Endothelial cell of umbilical vein (primary cell): ENCODE results near the gene CUEDC2.

Source experiments
- CTCF ChIP-seq, 2 donors: IDR thresholded peaks; 1 replicate in 1 of 2; 2 replicates in 1 of 2; pipeline ENCODE4 v1.5.1; 2011; ENCODE audit warnings: low read length in 2 of 2, mild to moderate bottlenecking in 2 of 2, moderate library complexity in 2 of 2, control low read depth in 1 of 2, inconsistent platforms in 1 of 2, low read depth in 1 of 2; ENCODE audit not compliant: insufficient read depth in 1 of 2; ENCODE audit errors: extremely low read depth in 1 of 2
- EZH2 ChIP-seq: IDR thresholded peaks from 2 replicates; pipeline ENCODE4 v1.6.1; 2012; ENCODE audit warnings: borderline replicate concordance, low read depth, mild to moderate bottlenecking, moderate library complexity, low read length, inconsistent platforms; ENCODE audit not compliant: severe bottlenecking
- FOS ChIP-seq: IDR thresholded peaks from 2 replicates; pipeline ENCODE4 v1.6.1; 2011; ENCODE audit warnings: mild to moderate bottlenecking, low read length, moderate library complexity, borderline replicate concordance; ENCODE audit not compliant: insufficient read depth
- JUN ChIP-seq: IDR thresholded peaks from 2 replicates; pipeline ENCODE4 v1.6.1; 2011; ENCODE audit warnings: borderline replicate concordance, low read depth; ENCODE audit not compliant: insufficient read length, insufficient read depth
- MAX ChIP-seq: IDR thresholded peaks from 2 replicates; pipeline ENCODE4 v1.6.1; 2011; ENCODE audit not compliant: insufficient read depth, insufficient read length
- POLR2A ChIP-seq: IDR thresholded peaks from 2 replicates; pipeline ENCODE4 v1.6.1; 2012; ENCODE audit warnings: low read depth, mild to moderate bottlenecking, control low read depth, low read length
- POLR2AphosphoS5 ChIP-seq: IDR thresholded peaks from 2 replicates; pipeline ENCODE4 v1.6.1; 2012; ENCODE audit warnings: low read depth, mild to moderate bottlenecking, control low read depth, low read length, moderate library complexity; ENCODE audit not compliant: insufficient read depth

- TF ChIP-seq MAX = no peak
- no peak for TF ChIP-seq CTCF (IDR thresholded peaks at IDR 0.05; ENCODE audit: extremely low read depth in 1 of 2, insufficient read depth in 1 of 2, low read depth in 1 of 2, low read length in 2 of 2)
- TF ChIP-seq POLR2AphosphoS5 = no peak
- no peak for TF ChIP-seq POLR2A
- no peak for TF ChIP-seq EZH2
- no peak for TF ChIP-seq JUN
- TF ChIP-seq FOS = no peak
These were observed 40.1 kb downstream of the CUEDC2 start for GRCh38 chr10:102392306-102392705.
